Fibroblast of gingiva (primary cell): ENCODE data around the gene SUMF2.
"Not testable (repeated sequence)": the region's sequence is repeated elsewhere in the genome, so short reads cannot be mapped to it uniquely, and the experiment has no call there.

Experiments used
- DNase-seq: peaks from one replicate; pipeline ENCODE4 v3.0.0-alpha.2; 2011; ENCODE audit warnings: low read depth

SUMF2 gene

GRCh38 chr7:56063882-56064625, at the start of gene SUMF2:
Gene SUMF2, plus strand, starts transcription at chr7:56064286. Its CDS starts 26 bp downstream, at chr7:56064312.
- DNase-seq, result peak; percentile 88

GRCh38 chr7:56017015-56017414, 47.1 kb upstream of the SUMF2 start:
- DNase-seq, result not testable (repeated sequence)

- DNase-seq, result no peak
Observed at GRCh38 chr7:56019501-56019900, 44.6 kb upstream of the SUMF2 start.

GRCh38 chr7:56023500-56023899, 40.6 kb upstream of the SUMF2 start:
- no peak for DNase-seq

GRCh38 chr7:56026538-56026937, 37.5 kb upstream of the SUMF2 start:
- DNase-seq, result no peak

- no peak for DNase-seq
Observed at GRCh38 chr7:56028942-56029630, 35.0 kb upstream of the SUMF2 start.

GRCh38 chr7:56030340-56030739, 33.7 kb upstream of the SUMF2 start:
- no peak for DNase-seq

GRCh38 chr7:56031556-56031955, 32.5 kb upstream of the SUMF2 start:
- not testable (repeated sequence) for DNase-seq

- DNase-seq, result not testable (repeated sequence)
Observed at GRCh38 chr7:56032578-56032977, 31.5 kb upstream of the SUMF2 start.

GRCh38 chr7:56033671-56034432, 30.2 kb upstream of the SUMF2 start:
- DNase-seq, result peak; percentile 70

- no peak for DNase-seq
Observed at GRCh38 chr7:56040730-56041129, 23.4 kb upstream of the SUMF2 start.

GRCh38 chr7:56045758-56046157, 18.3 kb upstream of the SUMF2 start:
- DNase-seq, result not testable (repeated sequence)

- DNase-seq, result peak; percentile 81
Observed at GRCh38 chr7:56046721-56047445, 17.2 kb upstream of the SUMF2 start.

GRCh38 chr7:56047446-56048116, 16.5 kb upstream of the SUMF2 start:
- not testable (repeated sequence) for DNase-seq

GRCh38 chr7:56048245-56048644, 15.8 kb upstream of the SUMF2 start:
- DNase-seq, result no peak

- not testable (repeated sequence) for DNase-seq
Observed at GRCh38 chr7:56048763-56049162, 15.3 kb upstream of the SUMF2 start.

- DNase-seq, result no peak
Observed at GRCh38 chr7:56051053-56051338, 13.1 kb upstream of the SUMF2 start.

GRCh38 chr7:56051339-56052191, 12.5 kb upstream of the SUMF2 start, which contains the start of the genes CCT6A and PSPH:
Gene CCT6A, plus strand, starts transcription at chr7:56051765. Its CDS starts 84 bp downstream, at chr7:56051849.
Gene PSPH, minus strand, starts transcription at chr7:56051444. Its CDS starts 30,232 bp downstream, at chr7:56021212.
- peak; percentile 99 for DNase-seq

- DNase-seq, result no peak
Observed at GRCh38 chr7:56053379-56053778, 10.7 kb upstream of the SUMF2 start.

GRCh38 chr7:56053993-56054392, 10.1 kb upstream of the SUMF2 start:
- DNase-seq, result no peak
